ENCODE measurements around the gene RPAP3.

DNA sequence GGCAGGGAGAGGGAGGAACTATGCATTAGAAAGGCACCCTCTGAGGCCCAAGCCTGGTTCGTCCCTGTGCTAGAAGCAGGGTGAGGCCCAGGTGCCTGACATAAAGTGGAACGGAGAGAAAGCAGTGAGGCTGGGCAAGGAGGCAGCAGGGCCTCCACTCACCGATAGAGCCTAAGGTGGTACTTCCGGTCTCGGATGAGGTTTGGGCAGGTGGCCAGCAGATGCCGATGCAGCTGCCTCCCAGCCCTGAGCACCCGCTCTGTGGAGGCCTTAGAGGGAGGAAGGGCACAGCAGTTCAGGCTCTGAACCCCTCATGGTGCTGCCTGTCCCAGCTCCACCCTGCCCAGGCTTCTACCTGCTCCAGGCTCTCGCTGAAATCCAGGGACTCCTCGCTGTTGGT lies 45.7 kb upstream of the RPAP3 start:
- TF ChIP-seq CTCF (optimal IDR thresholded peaks at IDR 0.05 in 1 of 3, IDR thresholded peaks at IDR 0.05 in 1 of 3, conservative IDR thresholded peaks at IDR 0.05 in 1 of 3; ENCODE audit: extremely low read depth in 1 of 3, insufficient read depth in 2 of 3, low read length in 3 of 3) (no peak), EZH2 (IDR thresholded peaks at IDR 0.05; ENCODE audit: low read length) (no peak)

All from keratinocyte (primary cell).